Activated naive CD4-positive, alpha-beta T cell treated with anti-CD3 and anti-CD28 coated beads, Interleukin-2, amount 50 U/mL, for 72 hours (primary cell): ENCODE measurements around the gene TSACC. TPM values are rescaled to one million over a fixed set of nuclear protein-coding genes. Genes with fewer than 3 reads are reported as not detected.
"Not testable (repeated sequence)": the region's sequence is repeated elsewhere in the genome, so short reads cannot be mapped to it uniquely, and the experiment has no call there.

ENCODE experiments used
- ATAC-seq, 2 donors: fragments of 150-1000 bp; cut with Tn5 transposase; 2 replicates each; pipeline ENCODE4 v1.10.0; 2021; ENCODE audit warnings: mild to moderate bottlenecking in 2 of 2, moderate library complexity in 2 of 2
- DNase-seq, 2 donors: peaks; one replicate each; pipeline ENCODE4 v3.0.0; 2021 to 2022; ENCODE audit warnings: low spot score in 2 of 2
- H3K27ac Mint-ChIP-seq, 2 donors: one replicate each; pipeline ENCODE4 v1.8.0; 2022; ENCODE audit warnings: mild to moderate bottlenecking in 2 of 2, mixed read lengths in 2 of 2
- H3K36me3 Mint-ChIP-seq, 2 donors: one replicate each; pipeline ENCODE4 v1.8.0; 2022; ENCODE audit warnings: mixed read lengths in 2 of 2
- H3K9me3 Mint-ChIP-seq, 2 donors: one replicate each; pipeline ENCODE4 v1.8.0; 2022; ENCODE audit warnings: mixed read lengths in 2 of 2
- total RNA-seq, 2 donors: library from RNA; stranded (reverse); gene quantifications; one replicate each; pipeline ENCODE4 v1.2.3, GENCODE V29; 2022

TSACC gene
- total RNA-seq, 2 donors from 2014 or later = 0.76 TPM; not detected in 1

DNA sequence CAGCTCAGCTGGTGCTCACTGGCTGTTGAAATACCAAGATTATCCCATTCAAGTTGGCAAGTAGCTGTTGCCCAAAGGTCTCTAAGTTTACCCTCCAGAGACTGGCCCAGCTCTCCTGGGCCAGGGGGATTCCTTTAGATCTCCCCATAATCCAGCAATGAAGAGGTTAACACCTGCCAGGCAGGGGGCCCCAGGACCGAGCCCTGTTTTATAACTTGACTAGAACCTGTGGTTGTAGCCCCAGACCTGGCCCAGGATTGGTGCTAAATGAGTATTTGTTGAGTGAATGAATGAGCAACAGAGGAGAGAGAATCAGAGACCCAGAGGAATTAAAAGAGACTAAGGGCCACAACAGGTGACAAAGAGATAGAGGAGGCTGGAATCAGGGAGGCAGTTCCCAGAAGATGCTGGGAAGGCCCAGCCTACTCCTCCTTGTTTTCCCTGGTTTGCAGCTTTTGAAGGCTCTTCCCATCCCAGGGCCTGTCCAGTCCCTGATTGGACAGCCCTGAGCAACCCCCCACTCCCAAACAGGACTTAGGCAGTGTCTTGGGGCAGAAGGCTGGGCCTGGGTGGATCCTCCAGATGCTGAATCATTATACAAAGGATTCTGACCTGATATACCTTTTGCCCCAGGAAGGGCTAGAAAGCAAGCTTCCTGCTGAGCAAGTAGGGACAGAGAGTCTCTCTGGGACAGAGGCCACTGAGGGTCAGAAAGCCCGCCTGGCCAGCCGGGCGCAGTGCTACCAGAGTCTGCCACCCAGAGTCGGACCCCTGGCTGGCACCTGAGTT, 28.2 kb downstream of the TSACC start:
- no peak for ATAC-seq
- no peak for DNase-seq
- H3K9me3 Mint-ChIP-seq = no peaks in the 10 kb centered on the region
- no peaks in the 10 kb centered on the region for H3K36me3 Mint-ChIP-seq
- no peak overlapping the region for H3K27ac Mint-ChIP-seq

DNA sequence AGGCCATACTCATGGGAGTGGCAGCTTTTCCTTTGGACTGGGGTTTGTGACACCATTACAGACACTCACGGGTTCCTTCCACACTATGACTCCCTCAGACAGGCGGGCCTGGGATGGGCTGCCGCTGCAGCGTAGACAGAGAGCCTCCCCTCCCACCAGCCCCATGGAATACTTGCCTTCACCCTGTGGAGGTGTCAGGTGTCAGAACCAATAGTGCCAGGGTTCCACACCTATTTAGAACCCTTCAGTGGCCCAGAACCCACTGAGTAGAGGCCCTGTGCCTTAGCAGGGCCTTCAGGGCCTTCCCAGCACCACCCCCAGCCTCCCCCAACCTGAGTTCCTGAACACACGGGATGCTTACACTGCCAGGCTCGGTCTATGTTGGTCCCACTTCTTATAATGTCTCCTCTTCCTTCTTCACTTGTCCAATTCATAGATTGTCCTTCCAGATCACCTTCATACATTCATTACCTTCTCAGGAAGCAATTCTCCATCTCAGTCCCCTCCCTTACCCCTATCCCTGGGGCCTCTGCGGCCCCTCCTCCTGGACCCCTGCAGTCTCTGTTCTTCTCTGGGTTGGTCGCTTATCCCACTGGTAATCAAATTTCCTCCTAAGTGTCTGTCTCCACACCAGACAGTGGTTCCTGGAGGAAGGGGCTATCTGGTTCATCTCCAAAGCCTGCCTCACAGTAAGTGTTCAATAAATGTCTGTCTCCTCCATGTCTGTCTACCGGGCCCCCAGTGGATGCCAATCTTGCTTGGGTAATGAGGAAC, 29.2 kb downstream of the TSACC start:
- ATAC-seq (no peak), DNase-seq (no peak)
- H3K9me3 Mint-ChIP-seq = no peaks in the 10 kb centered on the region
- H3K27ac Mint-ChIP-seq = peak overlapping the region in 1 of 2 donors; percentile 25
- no peaks in the 10 kb centered on the region for H3K36me3 Mint-ChIP-seq

DNA sequence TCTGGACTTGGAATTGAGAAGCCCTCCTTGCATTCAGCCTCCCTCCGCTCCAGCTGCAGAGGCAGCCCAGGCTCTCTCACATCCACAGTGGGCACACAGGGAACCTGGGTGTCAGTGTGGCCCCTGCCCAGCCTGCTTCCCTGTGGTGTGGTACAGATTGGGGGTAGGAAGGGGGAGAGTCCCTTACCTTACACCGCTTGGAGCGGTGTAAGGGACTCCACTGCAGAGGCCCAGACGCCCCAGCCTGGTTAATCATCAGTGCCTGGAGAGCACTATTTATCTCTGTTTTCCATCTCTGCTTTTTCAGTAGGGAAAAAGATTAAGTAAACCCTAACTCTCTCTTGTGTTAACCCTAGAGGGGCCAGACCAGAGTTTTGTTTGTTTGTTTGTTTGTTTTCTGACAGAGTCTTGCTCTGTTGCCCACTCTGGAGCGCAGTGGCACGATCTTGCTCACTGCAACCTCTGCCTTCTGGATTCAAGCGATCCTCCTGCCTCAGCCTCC, 29.9 kb downstream of the TSACC start:
- Mint-ChIP-seq H3K36me3 (no peaks in the 10 kb centered on the region), H3K27ac (no peak overlapping the region), H3K9me3 (no peaks in the 10 kb centered on the region)
- DNase-seq (no peak), ATAC-seq (no peak)

DNA sequence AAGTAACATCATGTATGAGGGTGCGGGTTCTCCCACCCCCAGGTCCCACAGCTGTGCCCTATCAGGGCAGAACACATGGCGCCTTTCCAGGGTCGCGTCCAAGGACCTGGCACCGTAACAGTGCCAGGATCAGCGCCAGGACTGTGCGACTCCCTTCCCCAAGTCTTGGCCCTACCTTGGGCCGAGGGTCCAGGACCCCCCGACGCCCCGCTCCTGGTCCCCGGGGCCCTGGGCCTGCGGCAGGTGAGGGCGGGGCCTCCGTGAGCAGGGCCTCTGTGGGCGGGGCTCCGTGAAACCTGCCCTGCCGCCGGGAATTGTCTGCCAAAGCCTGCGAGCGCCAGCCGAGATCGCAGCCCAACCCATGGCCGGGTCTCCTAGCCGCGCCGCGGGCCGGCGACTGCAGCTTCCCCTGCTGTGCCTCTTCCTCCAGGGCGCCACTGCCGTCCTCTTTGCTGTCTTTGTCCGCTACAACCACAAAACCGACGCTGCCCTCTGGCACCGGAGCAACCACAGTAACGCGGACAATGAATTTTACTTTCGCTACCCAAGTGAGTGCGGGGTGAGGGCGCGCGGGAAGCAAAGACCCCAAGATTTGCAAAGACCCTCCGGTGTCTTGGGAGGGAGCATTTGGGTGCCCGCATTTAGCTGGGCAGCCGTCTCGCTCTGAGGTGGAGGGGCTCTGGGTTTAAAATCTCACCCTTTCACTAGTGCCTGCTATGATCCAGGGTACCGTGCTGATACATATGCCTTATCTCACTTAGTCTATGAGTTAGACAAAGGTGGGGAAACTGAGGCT, 30.8 kb downstream of the TSACC start, which contains the start of gene RHBG:
Gene RHBG (plus strand): TSS at position 323 of the 796 bp plus-strand sequence. CDS start 39 bp downstream, at position 362.
- no peak for DNase-seq
- H3K36me3 Mint-ChIP-seq = no peaks in the 10 kb centered on the region
- H3K9me3 Mint-ChIP-seq = no peaks in the 10 kb centered on the region
- no peak within 1 kb of the TSS for H3K27ac Mint-ChIP-seq
- peak; percentile 13 to 32 for ATAC-seq

DNA sequence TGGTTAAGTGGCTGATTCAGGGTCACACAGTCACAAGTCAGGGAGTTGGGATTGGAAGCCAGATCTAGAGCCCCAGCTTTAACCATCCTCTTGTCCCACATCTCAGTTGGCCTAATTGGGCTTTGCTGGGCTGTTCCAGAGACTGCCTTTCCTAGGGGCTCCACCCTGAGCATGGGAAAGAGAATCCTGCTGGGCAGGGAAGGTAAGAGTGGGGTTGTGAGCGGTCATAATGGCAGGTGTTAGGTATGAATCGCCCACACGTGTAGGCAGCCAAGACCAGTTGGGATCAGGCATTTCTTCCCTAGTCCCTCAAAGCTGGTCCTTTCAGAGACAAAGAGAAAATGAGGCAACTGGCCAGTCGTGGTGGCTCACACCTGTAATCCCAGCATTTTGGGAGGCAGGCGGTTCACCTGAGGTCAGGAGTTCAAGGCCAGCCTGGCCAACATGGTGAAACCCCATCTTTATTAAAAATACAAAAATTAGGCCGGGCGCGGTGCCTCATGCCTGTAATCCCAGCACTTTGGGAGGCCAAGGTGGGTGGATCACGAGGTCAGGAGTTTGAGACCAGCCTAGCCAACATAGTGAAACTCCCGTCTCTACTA, 31.5 kb downstream of the TSACC start:
- not testable (repeated sequence) for DNase-seq, H3K36me3 Mint-ChIP-seq, ATAC-seq, H3K27ac Mint-ChIP-seq, H3K9me3 Mint-ChIP-seq

DNA sequence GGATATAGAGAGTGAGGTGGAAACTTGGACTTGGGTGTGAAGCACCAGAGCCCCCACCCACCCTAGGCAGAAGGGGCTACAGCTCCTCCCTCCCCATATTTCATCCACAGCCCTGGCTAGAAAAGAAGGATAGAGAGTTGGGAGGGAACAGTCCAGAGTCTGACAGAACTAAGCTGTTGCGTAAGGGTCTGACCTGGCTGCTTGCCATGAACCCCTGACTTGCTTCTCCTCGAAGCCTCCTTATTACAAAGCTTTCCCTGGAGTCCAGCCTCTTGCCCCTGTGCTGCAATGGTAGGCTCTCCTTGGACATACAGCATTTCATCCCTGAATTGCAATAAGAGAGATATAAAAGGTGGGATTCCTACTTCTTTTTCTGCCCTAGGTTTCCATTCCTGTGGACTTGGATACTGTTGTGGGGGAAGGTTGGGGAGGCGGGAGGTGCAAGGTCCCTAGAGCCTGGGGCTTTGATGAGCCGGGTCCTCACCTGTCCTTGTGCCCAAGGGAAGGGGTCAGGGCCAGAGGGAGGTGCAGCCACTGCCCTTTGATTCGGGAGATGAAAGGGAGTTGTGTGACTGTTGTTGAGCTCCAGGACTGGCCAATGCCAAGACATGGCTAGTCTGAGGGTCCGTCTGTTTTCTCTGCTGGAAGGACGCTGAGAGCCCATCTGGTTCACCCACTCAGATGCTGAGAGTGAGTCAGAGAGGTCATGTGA, 33.4 kb downstream of the TSACC start:
- H3K9me3 Mint-ChIP-seq = no peaks in the 10 kb centered on the region
- H3K27ac Mint-ChIP-seq = no peak overlapping the region
- ATAC-seq (no peak), DNase-seq (no peak)
- no peaks in the 10 kb centered on the region for H3K36me3 Mint-ChIP-seq

DNA sequence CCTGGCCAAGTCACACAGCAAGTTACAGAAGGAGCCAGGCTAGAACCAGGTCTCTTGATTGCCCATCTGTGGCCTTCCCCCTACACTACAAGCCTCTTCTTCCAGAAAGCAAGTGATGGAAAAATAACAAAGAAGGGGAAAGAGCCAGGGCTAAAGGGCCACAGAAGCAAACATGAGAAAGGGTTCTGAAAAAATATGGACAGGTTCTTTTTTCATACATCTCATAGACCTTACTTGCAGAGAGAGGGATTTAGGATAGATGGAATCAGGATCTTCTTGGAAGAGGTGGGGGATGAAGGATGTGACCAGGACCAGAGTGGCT, 33.9 kb downstream of the TSACC start:
- H3K9me3 Mint-ChIP-seq = no peaks in the 10 kb centered on the region
- ATAC-seq = peak; percentile 48
- no peak for DNase-seq
- no peaks in the 10 kb centered on the region for H3K36me3 Mint-ChIP-seq
- no peak overlapping the region for H3K27ac Mint-ChIP-seq

DNA sequence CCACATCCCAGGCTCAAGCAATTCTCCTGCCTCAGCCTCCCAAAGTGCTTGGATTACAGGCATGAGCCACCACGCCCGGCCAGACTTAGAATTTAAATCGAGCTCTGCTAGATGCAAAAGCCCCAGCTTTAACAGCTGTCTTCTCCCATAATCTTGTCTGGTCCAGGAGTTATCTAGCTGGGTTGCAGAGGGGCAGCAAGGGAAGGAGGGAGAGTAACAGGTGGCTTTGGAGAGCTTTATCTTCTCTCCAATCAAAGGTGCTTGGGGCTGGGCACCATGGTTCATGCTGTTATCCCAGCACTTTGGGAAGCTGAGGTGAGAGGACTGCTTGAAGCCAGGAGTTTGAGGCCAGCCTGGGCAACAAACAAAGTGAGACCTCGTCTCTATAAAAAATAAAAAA, 34.5 kb downstream of the TSACC start:
- DNase-seq = no peak
- ATAC-seq = no peak
- Mint-ChIP-seq H3K27ac (no peak overlapping the region), H3K9me3 (no peaks in the 10 kb centered on the region), H3K36me3 (no peaks in the 10 kb centered on the region)

DNA sequence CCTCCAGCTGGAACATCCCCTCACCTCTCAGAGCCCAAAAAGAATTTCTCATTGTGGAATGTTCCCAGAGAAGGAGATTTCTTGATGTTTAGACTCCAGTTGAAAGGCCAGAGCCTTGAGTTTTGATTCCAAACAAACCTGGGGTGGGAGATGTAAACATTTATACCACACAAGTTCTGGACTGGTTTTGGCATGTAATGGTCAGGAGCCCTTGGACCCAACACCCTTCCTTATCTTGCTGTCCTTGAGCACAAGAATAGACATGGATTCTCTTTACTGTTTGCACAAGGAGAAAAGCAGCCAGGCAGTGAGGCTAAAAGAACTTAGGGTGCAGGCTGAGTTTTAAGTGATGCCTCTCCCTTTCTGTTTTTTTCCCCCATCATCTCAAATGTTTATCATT, 35.2 kb downstream of the TSACC start:
- H3K27ac Mint-ChIP-seq = no peak overlapping the region
- H3K36me3 Mint-ChIP-seq = no peaks in the 10 kb centered on the region
- no peak for DNase-seq
- no peaks in the 10 kb centered on the region for H3K9me3 Mint-ChIP-seq
- ATAC-seq = no peak

DNA sequence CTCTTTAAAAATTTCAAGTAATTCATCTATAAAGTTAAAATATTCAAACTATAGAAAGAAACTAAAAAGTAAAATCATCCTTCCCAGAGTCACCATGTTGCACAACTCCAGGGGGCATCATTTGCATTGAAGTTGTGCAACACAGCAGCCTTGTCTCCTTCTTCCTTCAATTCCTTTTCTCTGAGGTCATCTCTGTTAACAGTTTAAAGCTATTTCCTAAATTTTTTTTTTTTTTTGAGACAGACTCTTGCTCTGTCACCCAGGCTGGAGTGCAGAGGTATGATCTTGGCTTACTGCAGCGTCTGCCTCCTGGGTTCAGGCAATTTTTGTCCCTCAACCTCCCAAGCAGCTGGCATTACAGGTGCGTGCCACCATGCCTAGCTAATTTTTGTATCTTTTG, 37.8 kb downstream of the TSACC start:
- no peak for ATAC-seq
- H3K36me3 Mint-ChIP-seq = no peaks in the 10 kb centered on the region
- H3K27ac Mint-ChIP-seq = no peak overlapping the region
- DNase-seq = no peak
- H3K9me3 Mint-ChIP-seq = no peaks in the 10 kb centered on the region

DNA sequence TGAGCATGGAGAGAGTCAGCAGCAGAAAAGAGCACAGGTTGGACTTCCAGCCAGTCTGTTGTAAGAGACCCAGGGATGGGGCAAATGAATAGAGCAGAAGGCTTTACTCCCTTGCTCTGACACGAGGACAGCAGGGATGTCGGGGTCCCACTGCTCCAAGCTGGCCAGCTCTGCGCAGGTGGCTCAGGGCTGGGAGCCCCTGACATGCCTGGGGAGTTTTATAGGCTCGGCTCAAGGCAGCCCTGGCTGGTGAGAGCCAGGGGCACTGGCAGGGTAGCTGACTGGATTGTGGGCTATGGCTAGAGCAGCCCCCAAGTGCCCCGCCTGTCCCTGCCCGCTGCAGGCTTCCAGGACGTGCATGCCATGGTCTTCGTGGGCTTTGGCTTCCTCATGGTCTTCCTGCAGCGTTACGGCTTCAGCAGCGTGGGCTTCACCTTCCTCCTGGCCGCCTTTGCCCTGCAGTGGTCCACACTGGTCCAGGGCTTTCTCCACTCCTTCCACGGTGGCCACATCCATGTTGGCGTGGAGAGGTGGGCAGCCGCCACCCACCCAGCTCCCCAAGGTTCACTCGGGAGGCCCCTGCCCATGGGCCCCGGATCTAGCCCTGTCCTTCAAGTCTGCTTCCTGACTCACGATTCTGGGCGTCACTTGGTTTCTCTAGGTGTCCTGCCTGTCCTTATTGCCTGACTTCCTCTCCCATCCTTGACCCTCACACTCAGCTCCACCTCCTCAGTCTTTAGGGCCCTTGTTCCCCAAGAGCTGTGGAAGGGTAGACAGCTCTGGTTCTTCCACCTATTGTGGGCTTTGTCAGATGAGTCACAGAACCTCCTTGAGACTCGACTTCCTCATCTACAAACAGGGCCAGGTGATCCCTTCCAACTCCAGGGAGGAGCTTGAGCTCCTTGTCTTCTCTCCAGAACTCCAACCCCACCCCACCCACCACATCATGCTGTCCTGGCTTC, 38.9 kb downstream of the TSACC start:
- no peak for ATAC-seq
- Mint-ChIP-seq H3K27ac (no peak overlapping the region), H3K9me3 (no peaks in the 10 kb centered on the region), H3K36me3 (no peaks in the 10 kb centered on the region)
- no peak for DNase-seq

DNA sequence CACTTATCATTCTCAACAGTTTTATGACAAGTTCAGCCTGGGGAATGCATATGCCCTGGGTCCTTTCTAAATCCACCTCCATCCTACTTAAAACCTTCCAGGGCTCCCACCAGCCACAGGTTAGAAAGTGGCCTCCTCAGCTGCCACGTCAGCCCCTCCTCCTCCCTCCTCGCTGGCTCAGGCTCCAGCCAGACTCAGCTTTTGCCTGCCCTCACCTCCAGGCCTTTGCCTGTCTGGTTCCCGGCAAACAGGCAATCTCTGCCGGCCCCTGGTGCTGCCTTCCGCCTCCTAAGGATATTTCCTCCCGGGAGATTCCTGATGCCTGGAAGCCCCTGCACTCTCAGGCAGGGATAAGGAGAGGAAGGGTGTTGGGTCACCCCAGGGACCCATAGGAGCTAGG, 40.2 kb downstream of the TSACC start:
- ATAC-seq (no peak), DNase-seq (no peak)
- H3K27ac Mint-ChIP-seq = no peak overlapping the region
- H3K9me3 Mint-ChIP-seq = no peaks in the 10 kb centered on the region
- no peaks in the 10 kb centered on the region for H3K36me3 Mint-ChIP-seq

DNA sequence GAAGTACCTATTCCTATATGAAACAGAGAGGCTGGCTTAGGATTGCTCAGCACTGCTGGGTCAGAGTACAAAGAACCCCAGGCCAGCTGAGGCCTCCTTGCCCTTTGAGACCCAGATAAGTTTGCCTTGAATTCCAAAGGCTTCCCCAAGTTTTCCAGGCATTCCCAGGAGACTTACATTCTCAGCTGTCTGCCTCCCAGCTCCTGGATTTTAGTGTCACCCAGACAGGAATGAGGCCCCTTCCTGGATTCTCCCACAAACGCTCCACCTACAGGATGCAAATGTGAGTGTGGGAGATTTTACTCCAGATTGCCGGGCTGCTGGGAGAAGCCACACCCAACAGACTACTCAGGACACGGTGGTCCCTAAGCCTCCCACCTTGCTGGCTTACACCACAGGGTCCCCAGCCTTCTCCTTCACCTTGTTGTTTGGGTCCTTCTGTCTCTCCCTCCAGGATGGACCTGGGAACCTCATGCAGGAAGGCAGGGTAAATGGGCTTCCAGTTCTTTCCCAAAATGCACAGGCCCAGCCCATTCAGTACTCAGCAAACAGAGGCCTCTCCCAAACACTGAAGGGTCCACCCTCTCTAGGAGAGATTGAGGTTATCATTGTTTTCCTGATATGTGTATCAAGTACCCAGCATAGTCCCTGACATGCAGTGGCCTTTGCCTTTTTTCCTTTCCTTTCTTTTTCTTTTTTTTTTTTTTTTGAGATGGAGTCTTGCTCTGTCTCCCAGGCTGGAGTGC, 41.3 kb downstream of the TSACC start:
- ATAC-seq (no peak), DNase-seq (no peak)
- no peak overlapping the region for H3K27ac Mint-ChIP-seq
- H3K9me3 Mint-ChIP-seq = no peaks in the 10 kb centered on the region
- no peaks in the 10 kb centered on the region for H3K36me3 Mint-ChIP-seq

DNA sequence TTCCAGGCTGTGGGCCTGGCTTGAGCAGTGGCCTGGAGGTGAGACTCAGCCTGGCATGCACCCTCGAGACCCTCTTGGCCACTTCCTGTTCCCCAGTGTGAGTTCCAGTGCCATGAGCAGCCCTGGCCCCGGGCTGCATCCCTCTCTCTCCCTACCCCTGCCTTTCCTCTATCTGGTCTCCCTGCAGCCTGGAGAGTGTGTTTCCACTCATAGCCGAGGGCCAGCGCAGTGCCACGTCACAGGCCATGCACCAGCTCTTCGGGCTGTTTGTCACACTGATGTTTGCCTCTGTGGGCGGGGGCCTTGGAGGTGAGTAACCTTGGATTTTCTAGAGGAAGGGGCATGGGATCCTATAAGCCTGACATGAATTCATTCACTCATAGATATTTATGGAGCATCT, 44.2 kb downstream of the TSACC start:
- H3K9me3 Mint-ChIP-seq = no peaks in the 10 kb centered on the region
- DNase-seq (no peak), ATAC-seq (no peak)
- H3K27ac Mint-ChIP-seq = no peak overlapping the region
- H3K36me3 Mint-ChIP-seq = no peaks in the 10 kb centered on the region

DNA sequence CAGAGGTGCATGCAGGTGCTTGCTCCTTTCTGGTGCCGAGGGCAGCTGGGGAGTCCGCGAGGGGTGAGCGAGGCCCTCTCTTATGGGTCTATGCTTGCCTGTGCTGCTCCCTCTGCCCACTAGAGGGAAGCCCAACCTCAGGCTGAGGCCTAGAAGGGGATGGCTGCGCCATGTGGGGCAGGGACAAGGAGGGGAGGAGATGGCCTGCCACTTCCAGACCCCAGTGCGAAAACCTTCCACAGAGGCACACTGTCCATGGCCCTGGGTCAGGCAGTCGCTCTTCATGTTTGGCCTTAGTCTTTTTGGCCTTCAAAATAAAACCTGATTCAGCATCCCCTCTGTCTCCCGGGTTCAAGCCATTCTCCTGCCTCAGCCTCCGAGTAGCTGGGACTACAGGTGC, 44.7 kb downstream of the TSACC start:
- DNase-seq (peak in 1 of 2 donors; percentile 68), ATAC-seq (peak; percentile 86 to 92)
- H3K27ac Mint-ChIP-seq = no peak overlapping the region
- H3K9me3 Mint-ChIP-seq = no peaks in the 10 kb centered on the region
- no peaks in the 10 kb centered on the region for H3K36me3 Mint-ChIP-seq
